Mesothelial cell of epicardium (in vitro differentiated cells): ENCODE data around the gene WNT2. TPM values are rescaled to one million over a fixed set of nuclear protein-coding genes. Genes with fewer than 3 reads are reported as not detected.

ENCODE experiments used
- DNase-seq, 2 experiments: peaks; one replicate each; pipeline ENCODE4 v3.0.0; 2021; ENCODE audit warnings: low spot score in 2 of 2; ENCODE audit not compliant: unreplicated experiment in 2 of 2
- H3K27ac Mint-ChIP-seq: 2 replicates; pipeline ENCODE4 v1.8.0; 2021; ENCODE audit warnings: mixed read lengths
- H3K27me3 Mint-ChIP-seq: 2 replicates; pipeline ENCODE4 v1.8.0; 2021; ENCODE audit warnings: low read depth, mixed read lengths
- H3K36me3 Mint-ChIP-seq: 2 replicates; pipeline ENCODE4 v1.8.0; 2021; ENCODE audit warnings: mixed read lengths
- H3K4me1 Mint-ChIP-seq: 2 replicates; pipeline ENCODE4 v1.8.0; 2021; ENCODE audit warnings: mixed read lengths
- H3K4me3 Mint-ChIP-seq: 2 replicates; pipeline ENCODE4 v1.8.0; 2021; ENCODE audit warnings: mild to moderate bottlenecking, moderate library complexity, mixed read lengths
- H3K9me3 Mint-ChIP-seq: 2 replicates; pipeline ENCODE4 v1.8.0; 2021; ENCODE audit warnings: mixed read lengths
- CTCF ChIP-seq: fragments of 200-600 bp; sonication (generic); IDR thresholded peaks from one replicate; pipeline ENCODE4 v1.5.0; 2021; ENCODE audit warnings: antibody characterized with exemption; ENCODE audit not compliant: unreplicated experiment
- total RNA-seq: library from RNA; stranded (reverse); gene quantifications from 3 replicates; pipeline ENCODE4 v1.2.1, GENCODE V29; 2021

WNT2 gene
- total RNA-seq, 1 donor from 2014 or later = 19.9 TPM

GRCh38 chr7:117332031-117332430 is 9.2 kb upstream of the WNT2 start:
- Mint-ChIP-seq H3K9me3 (peaks cover 50% of the 10 kb centered on the region), H3K4me1 (peaks cover 3% of the 10 kb centered on the region), H3K27ac (no peak overlapping the region), H3K4me3 (no peak overlapping the region), H3K36me3 (peaks cover 19% of the 10 kb centered on the region), H3K27me3 (no peaks in the 10 kb centered on the region)
- TF ChIP-seq CTCF = no peak
- DNase-seq = no peak

- H3K36me3 Mint-ChIP-seq = peaks cover 21% of the 10 kb centered on the region
- no peak for TF ChIP-seq CTCF
- no peak overlapping the region for H3K27ac Mint-ChIP-seq
- peaks cover 39% of the 10 kb centered on the region for H3K9me3 Mint-ChIP-seq
- H3K4me3 Mint-ChIP-seq = no peak overlapping the region
- DNase-seq = no peak
- H3K4me1 Mint-ChIP-seq = peaks cover 31% of the 10 kb centered on the region
- peaks cover 16% of the 10 kb centered on the region for H3K27me3 Mint-ChIP-seq
Observed at GRCh38 chr7:117325836-117326235, 3.0 kb upstream of the WNT2 start.

- peaks cover 19% of the 10 kb centered on the region for H3K36me3 Mint-ChIP-seq
- H3K27me3 Mint-ChIP-seq = peaks cover 17% of the 10 kb centered on the region
- H3K27ac Mint-ChIP-seq = peak overlapping the region; percentile 16
- H3K9me3 Mint-ChIP-seq = peaks cover 31% of the 10 kb centered on the region
- peaks cover 34% of the 10 kb centered on the region for H3K4me1 Mint-ChIP-seq
- DNase-seq = no peak
- H3K4me3 Mint-ChIP-seq = peak overlapping the region; percentile 79
- no peak for TF ChIP-seq CTCF
Observed at GRCh38 chr7:117324960-117325359, 2.1 kb upstream of the WNT2 start.

- no peak for TF ChIP-seq CTCF
- Mint-ChIP-seq H3K27ac (peak overlapping the region; percentile 89), H3K4me3 (peak overlapping the region; percentile 79), H3K36me3 (peaks cover 19% of the 10 kb centered on the region), H3K27me3 (peaks cover 17% of the 10 kb centered on the region), H3K9me3 (peaks cover 24% of the 10 kb centered on the region), H3K4me1 (peaks cover 39% of the 10 kb centered on the region)
- peak in 1 of 2 experiments; percentile 59 for DNase-seq
Observed at GRCh38 chr7:117323851-117324711, 1.2 kb upstream of the WNT2 start.

GRCh38 chr7:117323305-117323850 is 520 bp upstream of the WNT2 start:
- H3K4me3 Mint-ChIP-seq = peak overlapping the region; percentile 79
- DNase-seq = no peak
- no peak for TF ChIP-seq CTCF
- peaks cover 18% of the 10 kb centered on the region for H3K9me3 Mint-ChIP-seq
- peaks cover 17% of the 10 kb centered on the region for H3K27me3 Mint-ChIP-seq
- peaks cover 39% of the 10 kb centered on the region for H3K4me1 Mint-ChIP-seq
- H3K27ac Mint-ChIP-seq = peak overlapping the region; percentile 89
- H3K36me3 Mint-ChIP-seq = peaks cover 13% of the 10 kb centered on the region
